Right lobe of liver (tissue), 4 donors: ENCODE results near the gene CLSTN2.

Experiments
- POLR2A ChIP-seq: fragments of 450-650 bp; IDR thresholded peaks from one replicate; pipeline ENCODE4 v1.6.1; 2017; ENCODE audit warnings: antibody characterized with exemption, mild to moderate bottlenecking
- TF ChIP-seq, protein P1 (sequence below), 4 donors: fragments of 200-600 bp in 3 of 4; fragments of 450-650 bp in 1 of 4; IDR thresholded peaks; one replicate each; pipeline versions ENCODE4 v1.5.1 to v1.8.0; 2016 to 2022; ENCODE audit warnings: antibody characterized with exemption in 4 of 4, mild to moderate bottlenecking in 2 of 4
- donor health status: DM: no; HTN: no; CAD: no.
- donor health status: DM: no; HTN: no; CAD: no.
- donor health status: DM: no; HTN: yes; CAD: no.

GRCh38 chr3:140167600-140168281 lies 232.8 kb downstream of the CLSTN2 start:
- TF ChIP-seq, protein P1, sequence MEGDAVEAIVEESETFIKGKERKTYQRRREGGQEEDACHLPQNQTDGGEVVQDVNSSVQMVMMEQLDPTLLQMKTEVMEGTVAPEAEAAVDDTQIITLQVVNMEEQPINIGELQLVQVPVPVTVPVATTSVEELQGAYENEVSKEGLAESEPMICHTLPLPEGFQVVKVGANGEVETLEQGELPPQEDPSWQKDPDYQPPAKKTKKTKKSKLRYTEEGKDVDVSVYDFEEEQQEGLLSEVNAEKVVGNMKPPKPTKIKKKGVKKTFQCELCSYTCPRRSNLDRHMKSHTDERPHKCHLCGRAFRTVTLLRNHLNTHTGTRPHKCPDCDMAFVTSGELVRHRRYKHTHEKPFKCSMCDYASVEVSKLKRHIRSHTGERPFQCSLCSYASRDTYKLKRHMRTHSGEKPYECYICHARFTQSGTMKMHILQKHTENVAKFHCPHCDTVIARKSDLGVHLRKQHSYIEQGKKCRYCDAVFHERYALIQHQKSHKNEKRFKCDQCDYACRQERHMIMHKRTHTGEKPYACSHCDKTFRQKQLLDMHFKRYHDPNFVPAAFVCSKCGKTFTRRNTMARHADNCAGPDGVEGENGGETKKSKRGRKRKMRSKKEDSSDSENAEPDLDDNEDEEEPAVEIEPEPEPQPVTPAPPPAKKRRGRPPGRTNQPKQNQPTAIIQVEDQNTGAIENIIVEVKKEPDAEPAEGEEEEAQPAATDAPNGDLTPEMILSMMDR (IDR thresholded peaks at IDR 0.05): no peak
- TF ChIP-seq POLR2A: no peak
